ENCODE results near the gene LOXL1.

The LOXL1 gene

GRCh38 chr15:73939138-73939537 is 12.9 kb downstream of the LOXL1 start:
- no peak for DNase-seq (ENCODE audit: low read depth in 2 of 2)

DNA sequence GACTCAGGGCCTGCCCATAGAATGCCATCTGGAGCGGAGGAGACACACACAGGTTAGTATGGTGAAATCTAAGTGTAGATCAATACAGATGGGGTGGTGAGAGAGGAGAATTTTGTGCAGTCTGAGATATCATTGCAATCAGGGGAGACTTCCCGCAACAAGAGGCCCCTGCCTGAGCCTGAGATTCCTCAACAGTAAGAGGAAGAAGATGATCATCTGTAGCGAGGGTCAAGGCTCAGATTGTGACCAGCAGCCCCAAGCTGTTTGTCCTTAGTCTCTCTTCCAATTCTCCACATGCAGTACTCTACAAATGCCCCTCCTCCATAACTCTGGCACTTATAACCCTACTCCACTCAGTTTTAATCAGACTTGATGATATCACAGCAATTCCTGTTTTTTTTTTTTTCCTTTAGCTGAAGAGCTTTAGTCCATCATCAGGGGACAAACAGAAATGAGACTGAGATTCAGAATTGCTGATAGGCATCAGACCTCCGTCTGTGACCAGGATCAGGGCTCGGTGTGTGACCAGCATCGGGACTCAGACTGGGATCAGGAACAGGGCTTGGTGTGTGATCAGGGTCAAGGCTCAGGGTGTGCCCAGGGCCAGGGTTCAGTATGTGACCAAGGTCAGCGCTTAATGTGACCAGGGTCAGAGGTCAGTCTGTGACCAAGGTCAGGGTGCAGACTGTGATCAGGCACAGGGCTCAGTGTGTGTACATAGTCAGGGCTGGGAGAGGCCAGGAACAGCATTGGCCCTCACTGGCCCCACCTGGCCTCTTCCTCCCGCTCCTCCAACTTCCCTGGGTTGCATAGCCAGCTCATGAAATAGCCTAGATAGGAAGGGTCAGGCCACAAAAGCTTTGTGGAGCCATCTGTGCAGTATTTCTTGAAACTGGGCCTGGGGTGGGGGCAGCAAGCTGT is 14.1 kb downstream of the LOXL1 start:
- DNase-seq (ENCODE audit: low read depth in 2 of 2): no peak

DNA sequence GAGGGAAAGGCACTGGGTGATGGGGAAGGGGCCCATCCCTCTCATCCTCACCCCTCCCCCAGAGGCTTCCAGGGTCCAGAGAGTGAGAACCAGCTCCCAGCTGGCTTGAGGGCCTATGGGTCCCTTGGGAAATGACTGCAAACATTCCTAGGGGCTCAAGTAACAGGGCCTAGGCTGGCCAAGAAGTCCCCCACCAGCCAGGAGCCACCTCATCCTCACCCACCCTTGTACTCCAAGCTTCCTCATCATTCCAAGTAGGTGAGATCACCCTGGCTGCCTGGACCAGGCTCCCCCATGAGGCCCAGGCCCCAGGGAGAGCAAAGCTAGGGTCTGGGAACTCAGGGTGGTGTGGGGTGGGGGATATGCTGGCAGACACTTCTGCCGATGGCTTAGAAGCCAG is 14.8 kb downstream of the LOXL1 start:
- DNase-seq (ENCODE audit: low read depth in 2 of 2): no peak

- DNase-seq (ENCODE audit: low read depth in 2 of 2): no peak
These were observed 15.2 kb downstream of the LOXL1 start for GRCh38 chr15:73941449-73941848.

- DNase-seq (ENCODE audit: low read depth in 2 of 2): no peak
These were observed 15.8 kb downstream of the LOXL1 start for GRCh38 chr15:73941871-73942635.

DNA sequence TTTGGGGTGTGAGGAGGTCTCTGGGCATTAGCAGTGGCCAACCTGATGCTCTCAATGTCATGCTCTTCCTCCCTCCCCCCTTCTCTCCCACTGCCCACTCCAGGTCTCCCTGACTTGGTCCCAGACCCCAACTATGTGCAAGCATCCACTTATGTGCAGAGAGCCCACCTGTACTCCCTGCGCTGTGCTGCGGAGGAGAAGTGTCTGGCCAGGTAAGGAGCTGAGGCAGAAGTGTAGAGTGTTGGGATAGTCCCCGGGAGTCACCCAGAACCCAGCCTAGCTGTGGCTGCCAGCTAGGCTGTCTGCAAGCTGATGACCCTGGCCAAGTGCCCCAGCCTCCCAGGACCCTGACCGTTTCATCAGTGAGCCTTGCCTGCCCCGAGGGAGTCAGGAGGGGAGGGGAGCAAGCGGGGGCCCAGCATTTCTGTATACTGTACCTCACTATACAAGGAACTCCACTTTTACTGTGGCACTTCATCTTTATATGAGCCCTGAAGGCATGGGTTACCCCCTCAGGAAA is 16.5 kb downstream of the LOXL1 start:
- no peak for DNase-seq (ENCODE audit: low read depth in 2 of 2)

- DNase-seq (ENCODE audit: low read depth in 2 of 2): no peak
These were observed 18.2 kb downstream of the LOXL1 start for GRCh38 chr15:73944161-73945129.

DNA sequence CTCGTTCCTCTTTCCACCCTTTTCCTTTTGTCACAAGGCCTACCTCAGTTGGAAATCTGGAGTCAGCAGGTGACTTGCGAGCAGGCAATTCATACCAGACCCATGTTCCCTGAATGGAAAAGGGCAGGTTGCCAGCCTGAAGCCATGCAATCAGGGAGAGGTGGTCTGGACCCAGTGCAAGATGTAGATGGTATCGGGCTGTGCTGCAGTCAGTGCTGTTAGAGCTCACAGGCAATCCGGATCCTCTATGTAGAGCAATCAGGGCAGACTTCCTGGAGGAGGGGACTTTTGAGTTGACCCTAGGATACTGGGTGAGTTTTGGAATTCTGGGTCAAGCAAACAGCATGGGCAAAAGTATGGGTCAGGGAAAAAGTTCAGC is 18.9 kb downstream of the LOXL1 start:
- no peak for DNase-seq (ENCODE audit: low read depth in 2 of 2)

DNA sequence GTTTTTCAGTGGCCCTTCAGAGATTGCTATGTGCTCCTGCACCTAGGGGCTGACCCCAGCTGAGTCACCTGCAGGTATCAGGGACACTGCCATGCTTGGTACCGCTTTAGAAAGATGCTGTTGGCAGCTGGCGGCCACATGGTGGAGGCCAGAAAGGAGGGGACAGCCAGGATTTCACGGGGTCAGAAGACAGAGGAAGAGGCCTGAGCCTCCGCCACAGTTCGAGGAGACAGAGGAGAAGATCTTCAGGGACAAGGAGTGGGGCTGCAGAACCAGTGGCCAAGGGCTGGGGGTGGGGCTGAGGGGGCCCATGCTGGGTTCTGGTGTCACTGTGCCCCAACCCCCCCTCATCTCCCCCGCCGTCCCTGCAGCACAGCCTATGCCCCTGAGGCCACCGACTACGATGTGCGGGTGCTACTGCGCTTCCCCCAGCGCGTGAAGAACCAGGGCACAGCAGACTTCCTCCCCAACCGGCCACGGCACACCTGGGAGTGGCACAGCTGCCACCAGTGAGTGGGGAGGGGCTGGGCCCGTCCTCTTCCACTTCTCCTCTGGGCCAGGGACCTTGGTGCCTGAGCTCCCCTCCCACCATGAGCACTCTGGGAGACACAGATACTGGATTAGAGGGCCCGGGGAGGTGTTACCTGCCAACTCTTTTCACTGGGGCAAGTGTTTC is 19.9 kb downstream of the LOXL1 start:
- no peak for DNase-seq (ENCODE audit: low read depth in 2 of 2)

GRCh38 chr15:73946795-73947370 is 20.6 kb downstream of the LOXL1 start:
- no peak for DNase-seq (ENCODE audit: low read depth in 2 of 2)

DNA sequence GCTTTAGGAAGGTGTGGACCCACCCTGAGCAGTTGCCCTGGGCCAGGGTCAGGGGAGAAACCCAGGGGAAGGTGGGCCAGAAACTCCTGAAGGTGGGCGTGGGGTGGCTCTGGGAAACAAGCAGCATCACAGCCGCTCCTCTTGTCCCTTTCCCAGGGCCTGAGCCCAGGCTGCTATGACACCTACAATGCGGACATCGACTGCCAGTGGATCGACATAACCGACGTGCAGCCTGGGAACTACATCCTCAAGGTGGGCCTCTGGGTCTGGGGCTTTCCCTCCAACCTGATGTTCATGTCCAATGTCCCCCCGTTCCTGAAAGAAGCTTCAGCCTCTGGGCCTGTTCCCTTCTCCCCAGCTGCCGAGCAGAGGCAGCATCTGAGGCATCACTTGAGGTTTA is 21.4 kb downstream of the LOXL1 start:
- no peak for DNase-seq (ENCODE audit: low read depth in 2 of 2)

- DNase-seq (ENCODE audit: low read depth in 2 of 2): no peak
These were observed 22.1 kb downstream of the LOXL1 start for GRCh38 chr15:73948396-73948795.

DNA sequence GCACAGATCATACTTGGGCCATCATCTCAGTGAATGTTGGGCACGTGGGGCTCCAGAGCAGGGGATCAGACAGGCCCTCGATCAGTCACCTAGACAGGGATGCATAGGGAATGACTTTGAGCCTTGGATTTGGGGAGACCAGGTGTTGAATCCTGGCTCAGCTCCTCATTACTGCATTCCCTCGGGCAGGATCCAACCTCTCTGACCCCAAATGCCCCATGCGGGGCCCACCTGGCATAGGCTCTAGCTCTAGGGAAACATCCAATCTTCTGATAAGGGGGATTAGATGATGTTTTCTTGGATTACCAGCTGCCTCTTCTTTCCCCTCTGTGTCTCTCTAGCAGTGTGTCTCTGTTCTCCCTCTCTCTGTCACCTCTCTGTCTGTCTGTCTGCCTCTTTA is 22.7 kb downstream of the LOXL1 start:
- no peak for DNase-seq (ENCODE audit: low read depth in 2 of 2)

DNA sequence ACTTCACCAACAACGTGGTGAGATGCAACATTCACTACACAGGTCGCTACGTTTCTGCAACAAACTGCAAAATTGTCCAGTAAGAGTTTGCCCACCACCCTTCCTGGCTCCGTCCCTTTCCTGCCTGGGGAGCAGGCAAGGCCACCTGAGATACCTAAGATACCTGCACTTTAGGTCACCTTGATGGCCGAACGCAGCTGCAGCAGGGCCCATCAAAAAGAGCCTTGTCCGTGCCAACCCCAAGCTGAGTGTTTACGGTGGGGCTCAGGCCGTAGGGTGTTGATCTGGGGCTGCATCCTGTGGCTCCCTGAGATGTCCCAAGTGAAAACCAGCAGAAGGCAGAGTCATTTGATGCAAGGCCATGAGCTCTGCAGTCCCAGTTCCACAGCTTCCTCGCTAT is 23.2 kb downstream of the LOXL1 start:
- DNase-seq (ENCODE audit: low read depth in 2 of 2): no peak

DNA sequence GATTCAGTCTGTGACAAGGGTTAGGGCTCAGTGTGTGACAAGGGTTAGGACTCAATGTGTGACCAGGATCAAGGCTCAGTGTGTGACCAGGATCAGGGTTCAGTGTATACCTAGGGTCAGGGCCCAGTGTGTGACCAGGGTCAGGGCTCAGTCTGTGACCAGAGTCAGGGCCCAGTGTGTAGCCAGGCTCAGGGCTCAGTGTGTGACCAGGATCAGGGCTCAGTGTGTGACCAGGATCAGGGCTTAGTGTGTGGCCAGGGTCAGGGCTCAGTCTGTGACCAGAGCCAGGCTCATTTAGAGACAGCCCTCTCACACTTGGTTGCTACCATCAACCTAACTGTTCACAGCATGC is 24.2 kb downstream of the LOXL1 start:
- no peak for DNase-seq (ENCODE audit: low read depth in 2 of 2)

DNA sequence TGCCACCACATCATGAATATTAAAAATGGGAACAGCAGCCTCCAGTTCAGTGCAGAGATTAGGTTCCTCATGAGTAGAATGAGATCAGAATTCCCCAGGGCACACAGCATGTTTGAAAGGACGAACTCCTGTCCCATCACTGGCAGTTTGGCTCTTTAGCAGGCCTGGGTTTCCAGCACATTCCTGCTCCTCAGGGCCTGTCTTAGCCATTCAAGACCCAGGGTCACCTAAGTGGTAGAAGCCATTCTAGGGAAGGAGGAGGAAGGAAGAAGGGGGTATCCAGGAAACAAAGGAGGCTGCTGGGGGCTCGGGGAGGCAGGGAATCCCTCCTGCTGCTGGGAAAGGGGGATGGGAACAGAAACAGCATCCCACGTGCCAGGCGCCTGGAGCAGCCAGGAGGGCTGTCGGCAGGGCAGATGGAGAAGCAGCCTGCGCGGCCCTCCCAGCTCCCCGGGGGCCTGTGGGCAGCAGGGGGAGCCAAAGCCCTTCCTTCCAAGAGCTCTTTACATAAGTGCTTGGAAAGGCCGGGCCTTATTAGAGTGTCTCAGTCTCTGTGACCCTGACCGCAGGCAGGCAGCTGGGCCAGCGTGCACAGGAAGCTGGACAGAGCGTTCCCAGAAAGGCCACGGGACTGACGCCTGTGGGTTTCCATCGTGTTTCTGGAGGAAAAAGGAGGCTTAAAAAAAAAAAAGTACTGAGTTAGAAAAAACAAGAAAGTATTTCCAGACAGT is 24.7 kb downstream of the LOXL1 start:
- DNase-seq (ENCODE audit: low read depth in 2 of 2): peak; percentile 33 to 55

- DNase-seq (ENCODE audit: low read depth in 2 of 2): no peak
These were observed 25.3 kb downstream of the LOXL1 start for GRCh38 chr15:73951601-73952000.

DNA sequence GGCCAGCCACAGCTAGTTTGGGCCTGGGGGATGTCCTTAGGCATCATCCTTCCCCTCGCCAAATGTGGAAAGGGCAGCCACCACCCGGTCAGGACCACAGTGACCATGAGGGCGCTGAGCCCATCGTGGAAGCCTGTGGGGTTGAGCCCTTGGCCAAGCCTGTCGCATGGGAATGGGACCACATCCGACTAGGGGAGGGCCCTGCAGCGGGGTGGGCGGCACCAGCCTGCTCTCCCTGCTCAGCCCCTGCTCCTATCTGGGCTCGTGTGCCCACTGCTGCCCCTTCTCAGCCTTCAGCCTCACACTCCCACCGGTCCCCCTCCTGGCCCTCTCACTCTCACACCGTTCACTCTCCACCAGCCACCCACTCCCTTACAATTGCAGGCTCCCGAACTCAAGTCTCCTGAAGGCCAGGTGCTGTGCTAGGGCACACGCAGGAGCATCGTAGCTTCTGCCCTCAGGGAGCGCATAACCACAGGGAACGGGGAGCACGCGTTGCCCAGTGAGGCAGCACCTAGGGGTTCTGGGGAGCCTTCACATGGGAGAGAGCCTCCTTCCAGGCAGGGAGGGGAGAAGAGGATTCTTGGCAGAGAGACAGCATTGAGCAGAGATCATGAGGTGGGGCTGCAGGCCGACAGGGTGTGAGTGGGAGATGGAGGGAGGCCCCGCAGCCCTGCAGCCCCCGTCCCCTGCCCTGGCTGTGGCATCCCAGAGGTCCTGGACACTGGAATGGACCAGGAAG is 26.1 kb downstream of the LOXL1 start:
- no peak for DNase-seq (ENCODE audit: low read depth in 2 of 2)
